ENCODE data around the gene RBP3. TPM values are rescaled to one million over a fixed set of nuclear protein-coding genes. Genes with fewer than 3 reads are reported as not detected.
A peak's percentile ranks its signal among the peaks of the same experiment; 100 is the strongest.

Gene RBP3
- total RNA-seq, 2 experiments from 2014 or later, result not detected

GRCh38 chr10:47380341-47381102 lies 32.4 kb downstream of the RBP3 start:
- TF ChIP-seq CTCF (IDR thresholded peaks at IDR 0.05), result no peak
- ChIA-PET CTCF (interaction anchor here (1.0 to 1.6 kb wide), 2 partner anchors 40 to 1097 kb away, joined by 3 to 5 read pairs; no protein-coding TSS in a partner anchor), POLR2A (interaction anchor here (1.4 kb wide), 1 partner anchor 1097 kb away, joined by 6 read pairs; no protein-coding TSS in a partner anchor)
- intact Hi-C loops (cut with micrococcal nuclease), result no loop called here
- Mint-ChIP-seq H3K4me3 (no peak overlapping the region), H3K36me3 (ENCODE audit: low read depth) (no peaks in the 10 kb centered on the region), H3K27me3 (peaks cover 58% of the 10 kb centered on the region), H3K27ac (no peak overlapping the region), H3K4me1 (ENCODE audit: low read depth) (peaks cover 17% of the 10 kb centered on the region), H3K9me3 (no peaks in the 10 kb centered on the region)
- ATAC-seq (no peak), DNase-seq (no peak)

- Mint-ChIP-seq H3K4me3 (no peak overlapping the region), H3K9me3 (no peaks in the 10 kb centered on the region), H3K36me3 (ENCODE audit: low read depth) (no peaks in the 10 kb centered on the region), H3K4me1 (ENCODE audit: low read depth) (peaks cover 17% of the 10 kb centered on the region), H3K27me3 (peaks cover 57% of the 10 kb centered on the region), H3K27ac (no peak overlapping the region)
- no peak for DNase-seq
- POLR2A ChIA-PET, result no interaction called here
- no peak for TF ChIP-seq CTCF (IDR thresholded peaks at IDR 0.05)
- intact Hi-C loops (cut with micrococcal nuclease), result no loop called here
- CTCF ChIA-PET, result interaction anchor here (1.0 to 1.6 kb wide), 2 partner anchors 40 to 1098 kb away, joined by 3 to 5 read pairs; no protein-coding TSS in a partner anchor
- ATAC-seq, result no peak
These were observed 32.9 kb downstream of the RBP3 start for GRCh38 chr10:47381103-47381395.

GRCh38 chr10:47381427-47382379 lies 33.5 kb downstream of the RBP3 start:
- POLR2A ChIA-PET, result no interaction called here
- Mint-ChIP-seq H3K27ac (no peak overlapping the region), H3K4me1 (ENCODE audit: low read depth) (peaks cover 17% of the 10 kb centered on the region), H3K4me3 (no peak overlapping the region), H3K36me3 (ENCODE audit: low read depth) (no peaks in the 10 kb centered on the region), H3K27me3 (peaks cover 53% of the 10 kb centered on the region), H3K9me3 (no peaks in the 10 kb centered on the region)
- TF ChIP-seq CTCF (IDR thresholded peaks at IDR 0.05), result no peak
- ATAC-seq (no peak), DNase-seq (no peak)
- intact Hi-C loops (cut with micrococcal nuclease), result no loop called here
- CTCF ChIA-PET, result interaction anchor here (1.0 to 1.6 kb wide), 2 partner anchors 41 to 1099 kb away, joined by 3 to 5 read pairs; no protein-coding TSS in a partner anchor

- H3K4me3 Mint-ChIP-seq, result peak overlapping the region; percentile 79
- CTCF ChIA-PET, result interaction anchor here (0.7 kb wide), 1 partner anchor 22 kb away, joined by 4 read pairs; no protein-coding TSS in a partner anchor
- DNase-seq (no peak), ATAC-seq (no peak)
- intact Hi-C loops (cut with micrococcal nuclease), result no loop called here
- TF ChIP-seq CTCF (IDR thresholded peaks at IDR 0.05), result no peak
- POLR2A ChIA-PET, result no interaction called here
- H3K27me3 Mint-ChIP-seq, result peaks cover 52% of the 10 kb centered on the region
- H3K9me3 Mint-ChIP-seq, result peaks cover 9% of the 10 kb centered on the region
- no peak overlapping the region for H3K27ac Mint-ChIP-seq
- H3K36me3 Mint-ChIP-seq (ENCODE audit: low read depth), result no peaks in the 10 kb centered on the region
- H3K4me1 Mint-ChIP-seq (ENCODE audit: low read depth), result peaks cover 17% of the 10 kb centered on the region
These were observed 35.3 kb downstream of the RBP3 start for GRCh38 chr10:47383261-47384147.

Measured in activated CD8-positive, alpha-beta T cell treated with anti-CD3 and anti-CD28 coated beads for 36 hours (primary cell).